ENCODE results near the gene KRTAP17-1.

DNA sequence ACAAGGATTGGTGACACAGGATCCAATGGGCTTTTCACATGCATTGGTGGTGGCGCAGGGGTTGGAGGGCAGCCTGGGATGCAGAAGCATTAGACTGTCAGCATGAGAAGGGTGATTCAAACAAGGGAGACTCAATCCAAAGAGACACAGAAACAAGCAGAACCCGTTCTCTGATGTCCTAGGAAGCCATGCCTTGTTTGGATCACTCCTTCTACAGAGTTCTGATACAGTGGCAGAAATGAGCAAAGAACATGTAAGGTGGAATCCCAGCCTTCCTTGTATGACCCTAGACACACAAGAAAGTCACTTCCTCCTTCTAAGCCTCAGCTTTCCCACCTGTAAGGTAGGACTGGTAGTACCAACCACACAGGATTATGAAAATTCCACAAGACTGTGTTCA lies 48.4 kb upstream of the KRTAP17-1 start:
- TF ChIP-seq, protein P1, sequence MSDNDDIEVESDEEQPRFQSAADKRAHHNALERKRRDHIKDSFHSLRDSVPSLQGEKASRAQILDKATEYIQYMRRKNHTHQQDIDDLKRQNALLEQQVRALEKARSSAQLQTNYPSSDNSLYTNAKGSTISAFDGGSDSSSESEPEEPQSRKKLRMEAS (CRISPR knock-in tag; IDR thresholded peaks at IDR 0.05), result no peak
- TF ChIP-seq FOXK1 (CRISPR knock-in tag; IDR thresholded peaks at IDR 0.05) (no peak), ATF1 (CRISPR knock-in tag; IDR thresholded peaks at IDR 0.05) (no peak)
- TF ChIP-seq, protein P2, sequence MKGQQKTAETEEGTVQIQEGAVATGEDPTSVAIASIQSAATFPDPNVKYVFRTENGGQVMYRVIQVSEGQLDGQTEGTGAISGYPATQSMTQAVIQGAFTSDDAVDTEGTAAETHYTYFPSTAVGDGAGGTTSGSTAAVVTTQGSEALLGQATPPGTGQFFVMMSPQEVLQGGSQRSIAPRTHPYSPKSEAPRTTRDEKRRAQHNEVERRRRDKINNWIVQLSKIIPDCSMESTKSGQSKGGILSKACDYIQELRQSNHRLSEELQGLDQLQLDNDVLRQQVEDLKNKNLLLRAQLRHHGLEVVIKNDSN (CRISPR knock-in tag; IDR thresholded peaks at IDR 0.05), result no peak
